Activated CD8-positive, alpha-beta memory T cell treated with anti-CD3 and anti-CD28 coated beads for 1 hour (primary cell): Measurements from ENCODE around the gene DNAH5.

Experiments
- DNase-seq, 2 donors: peaks; one replicate each; pipeline ENCODE4 v3.0.0-alpha.2; 2020; ENCODE audit warnings: low read depth in 1 of 2; ENCODE audit errors: extremely low read depth in 1 of 2

DNAH5 gene

GRCh38 chr5:13708906-13709305, 235.6 kb downstream of the DNAH5 start:
- no peak for DNase-seq

GRCh38 chr5:13708432-13708831, 236.1 kb downstream of the DNAH5 start:
- no peak for DNase-seq

GRCh38 chr5:13704396-13704795, 240.1 kb downstream of the DNAH5 start:
- no peak for DNase-seq

GRCh38 chr5:13700626-13701025, 243.9 kb downstream of the DNAH5 start:
- DNase-seq, result no peak

GRCh38 chr5:13698885-13699284, 245.6 kb downstream of the DNAH5 start:
- DNase-seq, result no peak

GRCh38 chr5:13695076-13695712, 249.3 kb downstream of the DNAH5 start:
- DNase-seq, result no peak

- no peak for DNase-seq
Observed at GRCh38 chr5:13692172-13692571, 252.3 kb downstream of the DNAH5 start.

- DNase-seq, result no peak
Observed at GRCh38 chr5:13676531-13676930, 268.0 kb downstream of the DNAH5 start.

GRCh38 chr5:13674391-13674790, 270.1 kb downstream of the DNAH5 start:
- no peak for DNase-seq

- DNase-seq, result no peak
Observed at GRCh38 chr5:13673511-13673910, 271.0 kb downstream of the DNAH5 start.

GRCh38 chr5:13664377-13664776, 280.1 kb downstream of the DNAH5 start:
- DNase-seq, result no peak

- DNase-seq, result no peak
Observed at GRCh38 chr5:13662626-13663025, 281.9 kb downstream of the DNAH5 start.

- DNase-seq, result no peak
Observed at GRCh38 chr5:13661272-13661671, 283.2 kb downstream of the DNAH5 start.

- DNase-seq, result no peak
Observed at GRCh38 chr5:13660072-13660471, 284.4 kb downstream of the DNAH5 start.

GRCh38 chr5:13659391-13659790, 285.1 kb downstream of the DNAH5 start:
- DNase-seq, result no peak

GRCh38 chr5:13658761-13659160, 285.7 kb downstream of the DNAH5 start:
- DNase-seq, result no peak

GRCh38 chr5:13658152-13658551, 286.3 kb downstream of the DNAH5 start:
- DNase-seq, result no peak

- no peak for DNase-seq
Observed at GRCh38 chr5:13653709-13654108, 290.8 kb downstream of the DNAH5 start.

- DNase-seq, result no peak
Observed at GRCh38 chr5:13649656-13650055, 294.8 kb downstream of the DNAH5 start.

- no peak for DNase-seq
Observed at GRCh38 chr5:13648822-13649221, 295.7 kb downstream of the DNAH5 start.

GRCh38 chr5:13643734-13644133, 300.8 kb downstream of the DNAH5 start:
- DNase-seq, result no peak

GRCh38 chr5:13643196-13643595, 301.3 kb downstream of the DNAH5 start:
- no peak for DNase-seq
